Eye (tissue), 1 donor: ENCODE data around the gene FARP1.
A peak's percentile ranks its signal among the peaks of the same experiment; 100 is the strongest.
"Not testable (repeated sequence)": the region's sequence is repeated elsewhere in the genome, so short reads cannot be mapped to it uniquely, and the experiment has no call there.

Experiments used
- DNase-seq: peaks from one replicate; pipeline ENCODE4 v3.0.0-alpha.2; 2015

The FARP1 gene

GRCh38 chr13:98405690-98406344, 262.9 kb downstream of the FARP1 start:
- no peak for DNase-seq

- no peak for DNase-seq
Observed at GRCh38 chr13:98406427-98406826, 263.5 kb downstream of the FARP1 start.

GRCh38 chr13:98406971-98407370, 264.1 kb downstream of the FARP1 start:
- DNase-seq: no peak

GRCh38 chr13:98407575-98407974, 264.7 kb downstream of the FARP1 start:
- no peak for DNase-seq

- DNase-seq: no peak
Observed at GRCh38 chr13:98409281-98409680, 266.4 kb downstream of the FARP1 start.

GRCh38 chr13:98410612-98411011, 267.7 kb downstream of the FARP1 start:
- no peak for DNase-seq

GRCh38 chr13:98411013-98411412, 268.1 kb downstream of the FARP1 start:
- DNase-seq: no peak

- DNase-seq: no peak
Observed at GRCh38 chr13:98411617-98412265, 268.8 kb downstream of the FARP1 start.

GRCh38 chr13:98413278-98413677, 270.4 kb downstream of the FARP1 start:
- DNase-seq: not testable (repeated sequence)

GRCh38 chr13:98413796-98414195, 270.9 kb downstream of the FARP1 start:
- DNase-seq: no peak

GRCh38 chr13:98415326-98416070, 272.6 kb downstream of the FARP1 start:
- no peak for DNase-seq

GRCh38 chr13:98416408-98416807, 273.5 kb downstream of the FARP1 start:
- peak; percentile 33 for DNase-seq

GRCh38 chr13:98419786-98420553, 277.1 kb downstream of the FARP1 start:
- DNase-seq: no peak

GRCh38 chr13:98420554-98421175, 277.8 kb downstream of the FARP1 start:
- no peak for DNase-seq

GRCh38 chr13:98422046-98422445, 279.2 kb downstream of the FARP1 start:
- DNase-seq: no peak

GRCh38 chr13:98423417-98423816, 280.5 kb downstream of the FARP1 start:
- DNase-seq: no peak

GRCh38 chr13:98427331-98427995, 284.6 kb downstream of the FARP1 start:
- DNase-seq: no peak

GRCh38 chr13:98428256-98428966, 285.5 kb downstream of the FARP1 start:
- no peak for DNase-seq

- DNase-seq: no peak
Observed at GRCh38 chr13:98429081-98429480, 286.2 kb downstream of the FARP1 start.

GRCh38 chr13:98429531-98429930, 286.6 kb downstream of the FARP1 start:
- no peak for DNase-seq

GRCh38 chr13:98429977-98430736, 287.3 kb downstream of the FARP1 start:
- DNase-seq: no peak
